Astrocyte (in vitro differentiated cells and primary cell): ENCODE measurements around the gene SYTL1.

Experiments used
- CTCF ChIP-seq: IDR thresholded peaks from 2 replicates; pipeline ENCODE4 v1.5.1; 2011; ENCODE audit warnings: low read depth, mild to moderate bottlenecking, inconsistent platforms, low read length, moderate library complexity; ENCODE audit not compliant: insufficient read depth
- EZH2 ChIP-seq: IDR thresholded peaks from 2 replicates; pipeline ENCODE4 v1.6.1; 2012; ENCODE audit warnings: mild to moderate bottlenecking, low read length, inconsistent platforms; ENCODE audit not compliant: insufficient read depth

DNA sequence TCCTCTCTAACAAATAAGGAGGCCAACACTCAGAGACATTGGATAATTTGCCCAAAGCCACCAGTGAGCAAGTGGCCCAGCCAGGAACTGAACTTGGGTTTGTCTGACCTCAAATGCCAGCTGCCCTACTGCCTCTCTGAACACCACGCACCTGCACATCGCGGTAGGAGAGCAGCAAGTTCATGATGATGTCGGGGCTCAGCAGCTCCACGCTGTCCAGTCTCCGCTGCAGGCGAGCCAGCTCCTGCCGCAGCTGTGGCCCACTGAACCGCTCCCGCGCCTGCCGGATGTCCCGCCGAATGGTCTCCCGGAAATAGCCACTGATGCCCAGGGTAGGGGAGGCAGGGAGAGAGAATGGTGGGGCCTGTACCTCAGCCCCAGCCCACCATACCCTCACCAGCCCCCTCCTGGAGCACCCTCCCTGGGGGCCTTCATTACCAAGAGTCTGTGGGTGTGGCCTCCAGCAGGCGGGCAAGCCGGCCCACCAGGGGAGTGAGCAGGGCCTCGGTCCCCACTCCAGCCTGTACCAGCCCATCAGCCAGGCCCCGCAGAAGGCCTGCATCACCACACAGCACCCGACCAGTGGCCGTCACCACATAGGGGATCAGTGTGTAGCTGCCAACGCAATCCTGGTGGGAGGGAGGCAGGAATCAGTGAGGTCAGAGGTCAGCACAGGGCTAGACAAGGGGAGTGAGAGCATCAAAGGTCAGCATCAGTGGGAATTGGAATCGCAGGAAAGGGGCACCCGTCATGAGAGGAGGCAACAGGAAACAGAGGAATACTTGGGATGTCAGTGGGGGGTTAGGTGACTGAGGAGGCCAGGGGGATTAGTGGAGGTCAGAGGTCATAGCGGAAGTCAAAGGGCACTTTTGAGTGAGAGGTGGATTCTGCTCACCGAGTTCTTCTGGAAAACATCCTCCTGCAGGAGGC, 22.2 kb downstream of the SYTL1 start:
- TF ChIP-seq CTCF: no peak
- no peak for TF ChIP-seq EZH2
